CD4-positive, alpha-beta T cell (primary cell): Measurements from ENCODE around the gene ACVR1. TPM values are rescaled to one million over a fixed set of nuclear protein-coding genes. Genes with fewer than 3 reads are reported as not detected.

Experiments used
- ATAC-seq: fragments of 200-7000 bp; cut with Tn5 transposase; one replicate; pipeline ENCODE4 v1.10.0; 2022; ENCODE audit warnings: mild to moderate bottlenecking; ENCODE audit not compliant: poor library complexity
- CTCF ChIA-PET: fragments of 350-600 bp; sonication (Branson Sonifier 250); formaldehyde crosslinking; loops from one replicate; lab custom pipeline; 2021; ENCODE audit warnings: antibody characterized with exemption, inconsistent platforms; lab: Charles Lee
- POLR2A ChIA-PET: fragments of 350-600 bp; sonication (Branson Sonifier 250); formaldehyde crosslinking; loops from one replicate; lab custom pipeline; 2021; ENCODE audit warnings: antibody characterized with exemption, inconsistent platforms; lab: Charles Lee
- DNase-seq, 14 experiments: peaks; one replicate each; pipeline ENCODE4 v3.0.0-alpha.2; 2013 to 2020; ENCODE audit warnings: mixed read lengths in 2 of 14
- H3K27ac ChIP-seq, 2 donors: one replicate each; pipeline versions ENCODE4 v1.5.1 to v1.7.0; 2013; ENCODE audit warnings: low read length in 2 of 2, low read depth in 1 of 2, mild to moderate bottlenecking in 1 of 2
- H3K27me3 ChIP-seq, 2 experiments: 1 replicate in 1 of 2; 2 replicates in 1 of 2; pipeline versions ENCODE4 v1.6.1 to v1.7.0; 2013; ENCODE audit warnings: low read length in 2 of 2, control low read depth in 1 of 2, mild to moderate bottlenecking in 1 of 2, moderate library complexity in 1 of 2; ENCODE audit not compliant: insufficient read depth in 2 of 2, control insufficient read depth in 1 of 2
- H3K36me3 ChIP-seq: one replicate; pipeline ENCODE4 v1.6.1; 2013; ENCODE audit warnings: low read length, control low read depth; ENCODE audit not compliant: insufficient read depth
- H3K4me1 ChIP-seq: one replicate; pipeline ENCODE4 v1.6.1; 2013; ENCODE audit warnings: low read length, control low read depth; ENCODE audit not compliant: insufficient read depth
- H3K4me3 ChIP-seq: one replicate; pipeline ENCODE4 v1.5.1; 2013; ENCODE audit warnings: mild to moderate bottlenecking, low read length, moderate library complexity
- H3K9me3 ChIP-seq, 2 experiments: 1 replicate in 1 of 2; 2 replicates in 1 of 2; pipeline versions ENCODE4 v1.6.1 to v1.7.0; 2013; ENCODE audit warnings: low read length in 2 of 2, mild to moderate bottlenecking in 2 of 2, control low read depth in 1 of 2, moderate library complexity in 1 of 2; ENCODE audit not compliant: control insufficient read depth in 1 of 2, insufficient read depth in 1 of 2
- H3K27ac Mint-ChIP-seq: one replicate; pipeline ENCODE4 v1.8.0; 2020; ENCODE audit warnings: mixed read lengths
- H3K27me3 Mint-ChIP-seq: one replicate; pipeline ENCODE4 v1.8.0; 2021; ENCODE audit warnings: mixed read lengths
- H3K36me3 Mint-ChIP-seq: one replicate; pipeline ENCODE4 v1.8.0; 2021; ENCODE audit warnings: low read depth, mixed read lengths
- H3K4me1 Mint-ChIP-seq: one replicate; pipeline ENCODE4 v1.8.0; 2021; ENCODE audit warnings: low read depth, mixed read lengths
- H3K4me3 Mint-ChIP-seq: one replicate; pipeline ENCODE4 v1.8.0; 2020; ENCODE audit warnings: mild to moderate bottlenecking, mixed read lengths
- H3K9me3 Mint-ChIP-seq: one replicate; pipeline ENCODE4 v1.8.0; 2020; ENCODE audit warnings: mixed read lengths
- CTCF ChIP-seq: fragments of 200-600 bp; IDR thresholded peaks from one replicate; pipeline ENCODE4 v1.8.0; 2022; ENCODE audit warnings: antibody characterized with exemption, mild to moderate bottlenecking
- intact Hi-C, 2 experiments: fragments of 100-400 bp; cut with DNase I in 1 of 2; cut with micrococcal nuclease in 1 of 2; formaldehyde crosslinking; loops; one replicate each; pipeline versions ENCODE4 v1.15.1 to v1.9.0; 2023 to 2025; cut with DNase I, micrococcal nuclease
- total RNA-seq, 174 experiments: library from RNA in 2 of 174; stranded (reverse) in 2 of 174; gene quantifications; one replicate each; pipeline ENCODE4 v1.2.3 and lab custom pipeline; 2021 to 2026

Gene ACVR1
- total RNA-seq, 2 experiments from 2014 or later = 14.3 to 16.7 TPM

GRCh38 chr2:157839162-157839801, 36.8 kb downstream of the ACVR1 start:
- Histone ChIP-seq H3K4me1 (peaks cover 7% of the 10 kb centered on the region), H3K27ac (no peak overlapping the region), H3K36me3 (no peaks in the 10 kb centered on the region), H3K27me3 (no peaks in the 10 kb centered on the region), H3K4me3 (no peak overlapping the region), H3K9me3 (no peaks in the 10 kb centered on the region)
- TF ChIP-seq CTCF = no peak
- POLR2A ChIA-PET = no interaction called here
- intact Hi-C loops = no loop called here
- Mint-ChIP-seq H3K27me3 (no peaks in the 10 kb centered on the region), H3K4me3 (no peak overlapping the region), H3K4me1 (peaks cover 57% of the 10 kb centered on the region), H3K9me3 (no peaks in the 10 kb centered on the region), H3K36me3 (peaks cover 26% of the 10 kb centered on the region), H3K27ac (no peak overlapping the region)
- CTCF ChIA-PET = no interaction called here
- ATAC-seq (no peak), DNase-seq (no peak)

- Mint-ChIP-seq H3K27me3 (no peaks in the 10 kb centered on the region), H3K4me3 (peak overlapping the region; percentile 18), H3K4me1 (peaks cover 58% of the 10 kb centered on the region), H3K27ac (peak overlapping the region; percentile 29), H3K36me3 (peaks cover 26% of the 10 kb centered on the region), H3K9me3 (no peaks in the 10 kb centered on the region)
- CTCF ChIA-PET = no interaction called here
- H3K36me3 ChIP-seq = no peaks in the 10 kb centered on the region
- H3K4me3 ChIP-seq = no peak overlapping the region
- intact Hi-C loops = no loop called here
- TF ChIP-seq CTCF = no peak
- no peaks in the 10 kb centered on the region for H3K9me3 ChIP-seq
- ATAC-seq (no peak), DNase-seq (peak in 4 of 14 experiments; percentile 3 to 43 (median 40))
- H3K27me3 ChIP-seq = no peaks in the 10 kb centered on the region
- H3K27ac ChIP-seq = no peak overlapping the region
- POLR2A ChIA-PET = no interaction called here
- peaks cover 7% of the 10 kb centered on the region for H3K4me1 ChIP-seq
Observed at GRCh38 chr2:157838442-157839161, 37.5 kb downstream of the ACVR1 start.

- Mint-ChIP-seq H3K4me1 (peaks cover 61% of the 10 kb centered on the region), H3K36me3 (peaks cover 26% of the 10 kb centered on the region), H3K27me3 (no peaks in the 10 kb centered on the region), H3K27ac (peak overlapping the region; percentile 29), H3K4me3 (no peak overlapping the region), H3K9me3 (no peaks in the 10 kb centered on the region)
- Histone ChIP-seq H3K27ac (no peak overlapping the region), H3K9me3 (no peaks in the 10 kb centered on the region), H3K4me3 (no peak overlapping the region), H3K4me1 (peaks cover 7% of the 10 kb centered on the region), H3K27me3 (no peaks in the 10 kb centered on the region), H3K36me3 (no peaks in the 10 kb centered on the region)
- ChIA-PET CTCF (no interaction called here), POLR2A (no interaction called here)
- DNase-seq (no peak), ATAC-seq (no peak)
- no peak for TF ChIP-seq CTCF
- intact Hi-C loops = no loop called here
Observed at GRCh38 chr2:157837851-157838441, 38.2 kb downstream of the ACVR1 start.
